Activated effector memory CD4-positive, alpha-beta T cell treated with Interleukin-2 at 50 U/mL for 16 hours (primary cell): ENCODE data around the gene PIK3CB.
"Not testable (repeated sequence)": the region's sequence is repeated elsewhere in the genome, so short reads cannot be mapped to it uniquely, and the experiment has no call there.

ENCODE experiments used
- DNase-seq: peaks from one replicate; pipeline ENCODE4 v3.0.0-alpha.2; 2020

PIK3CB gene

GRCh38 chr3:138846262-138846791 is 11.6 kb upstream of the PIK3CB start:
- DNase-seq = no peak

- DNase-seq = no peak
Observed at GRCh38 chr3:138845771-138846173, 11.0 kb upstream of the PIK3CB start.

GRCh38 chr3:138845181-138845601 is 10.5 kb upstream of the PIK3CB start:
- no peak for DNase-seq

- no peak for DNase-seq
Observed at GRCh38 chr3:138842483-138843188, 7.9 kb upstream of the PIK3CB start.

GRCh38 chr3:138838385-138838784 is 3.7 kb upstream of the PIK3CB start:
- not testable (repeated sequence) for DNase-seq

- DNase-seq = not testable (repeated sequence)
Observed at GRCh38 chr3:138835846-138836245, 1.1 kb upstream of the PIK3CB start.

GRCh38 chr3:138835397-138835757 is 649 bp upstream of the PIK3CB start:
- DNase-seq = no peak

GRCh38 chr3:138833899-138834595 is 681 bp downstream of the PIK3CB start:
- DNase-seq = peak; percentile 12

- DNase-seq = not testable (repeated sequence)
Observed at GRCh38 chr3:138832473-138833057, 2.2 kb downstream of the PIK3CB start.

GRCh38 chr3:138829886-138830510 is 4.7 kb downstream of the PIK3CB start:
- DNase-seq = no peak

GRCh38 chr3:138829097-138829496 is 5.6 kb downstream of the PIK3CB start:
- no peak for DNase-seq

GRCh38 chr3:138827222-138827621 is 7.5 kb downstream of the PIK3CB start:
- DNase-seq = no peak

GRCh38 chr3:138825336-138825735 is 9.4 kb downstream of the PIK3CB start:
- no peak for DNase-seq

GRCh38 chr3:138824114-138824506 is 10.6 kb downstream of the PIK3CB start:
- DNase-seq = no peak

GRCh38 chr3:138820379-138820778 is 14.3 kb downstream of the PIK3CB start:
- DNase-seq = not testable (repeated sequence)

- no peak for DNase-seq
Observed at GRCh38 chr3:138818185-138818860, 16.4 kb downstream of the PIK3CB start.

GRCh38 chr3:138817695-138818094 is 17.0 kb downstream of the PIK3CB start:
- DNase-seq = no peak

GRCh38 chr3:138812806-138813205 is 21.9 kb downstream of the PIK3CB start:
- no peak for DNase-seq

GRCh38 chr3:138809500-138810256 is 25.1 kb downstream of the PIK3CB start:
- no peak for DNase-seq

- DNase-seq = no peak
Observed at GRCh38 chr3:138806376-138807080, 28.2 kb downstream of the PIK3CB start.

- no peak for DNase-seq
Observed at GRCh38 chr3:138803006-138803653, 31.6 kb downstream of the PIK3CB start.
